ENCODE measurements around the gene C9orf50.
A peak's percentile ranks its signal among the peaks of the same experiment; 100 is the strongest.
"Not testable (repeated sequence)": the region's sequence is repeated elsewhere in the genome, so short reads cannot be mapped to it uniquely, and the experiment has no call there.

Gene C9orf50, protein sequence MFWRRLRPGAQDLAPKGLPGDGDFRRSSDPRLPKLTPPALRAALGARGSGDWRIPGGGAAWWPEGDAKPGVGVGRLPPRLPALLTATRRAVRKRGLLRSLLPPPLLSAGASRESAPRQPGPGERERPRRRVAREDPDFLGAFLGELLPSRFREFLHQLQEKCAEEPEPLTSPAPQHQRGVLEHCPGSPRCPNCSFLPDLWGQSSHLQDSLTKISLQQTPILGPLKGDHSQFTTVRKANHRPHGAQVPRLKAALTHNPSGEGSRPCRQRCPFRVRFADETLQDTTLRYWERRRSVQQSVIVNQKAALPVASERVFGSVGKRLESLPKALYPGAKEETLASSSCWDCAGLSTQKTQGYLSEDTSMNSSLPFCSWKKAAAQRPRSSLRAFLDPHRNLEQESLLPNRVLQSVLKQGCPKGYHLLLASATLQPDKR

DNA sequence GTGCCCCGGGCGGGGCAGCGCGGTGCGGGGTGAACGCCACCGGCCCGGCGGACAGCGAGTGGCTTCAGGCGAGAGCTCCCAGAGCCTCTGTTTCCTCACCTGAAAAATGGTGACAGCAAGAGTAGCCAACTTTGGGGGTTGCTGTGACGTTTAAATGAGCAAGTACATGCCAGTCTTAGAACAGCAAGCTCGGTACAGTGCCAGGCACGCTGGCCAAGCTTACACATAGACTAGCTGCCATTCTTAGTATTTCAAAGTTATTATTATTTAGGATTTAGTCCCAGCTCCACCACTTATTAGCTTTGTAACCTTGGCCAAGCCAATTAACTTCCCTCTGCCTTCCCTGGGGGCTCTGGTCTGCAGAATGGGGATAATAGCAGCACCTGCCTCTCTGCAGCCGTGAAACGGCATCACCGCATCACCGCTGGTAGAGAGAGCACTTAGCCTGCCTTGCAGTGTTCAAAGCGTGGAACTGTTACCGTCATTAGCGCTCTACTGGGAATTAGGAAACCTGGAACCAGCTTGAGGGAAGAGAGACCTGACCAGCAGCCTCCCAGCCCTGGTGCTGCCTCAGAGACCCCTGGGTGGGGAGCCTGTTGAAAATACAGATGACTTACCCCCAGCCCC lies at the start of gene C9orf50:
TSS of gene C9orf50 (minus strand) at position 433 of the 627 bp plus-strand sequence. CDS start 527 bp downstream, outside the sequence.
- peak; percentile 13 for DNase-seq

DNA sequence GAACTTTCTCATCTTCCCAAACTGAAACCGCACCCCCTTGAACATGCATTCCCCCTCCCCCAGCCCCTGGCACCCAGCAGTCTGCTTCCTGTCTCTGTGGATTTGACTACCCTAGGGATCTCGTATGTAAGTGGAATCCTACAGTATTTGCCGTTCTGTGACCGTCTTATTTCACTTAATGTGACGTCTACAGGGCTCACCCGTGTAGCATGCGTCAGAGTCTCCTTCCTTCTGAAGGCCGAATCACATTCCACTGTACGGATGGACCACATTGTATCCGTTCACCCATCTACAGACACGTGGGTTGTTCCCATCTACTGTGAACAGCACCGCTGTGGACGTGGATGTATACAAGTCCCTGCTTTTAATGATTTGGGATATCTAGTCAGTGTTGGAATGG lies 49.0 kb upstream of the C9orf50 start:
- no peak for DNase-seq

DNA sequence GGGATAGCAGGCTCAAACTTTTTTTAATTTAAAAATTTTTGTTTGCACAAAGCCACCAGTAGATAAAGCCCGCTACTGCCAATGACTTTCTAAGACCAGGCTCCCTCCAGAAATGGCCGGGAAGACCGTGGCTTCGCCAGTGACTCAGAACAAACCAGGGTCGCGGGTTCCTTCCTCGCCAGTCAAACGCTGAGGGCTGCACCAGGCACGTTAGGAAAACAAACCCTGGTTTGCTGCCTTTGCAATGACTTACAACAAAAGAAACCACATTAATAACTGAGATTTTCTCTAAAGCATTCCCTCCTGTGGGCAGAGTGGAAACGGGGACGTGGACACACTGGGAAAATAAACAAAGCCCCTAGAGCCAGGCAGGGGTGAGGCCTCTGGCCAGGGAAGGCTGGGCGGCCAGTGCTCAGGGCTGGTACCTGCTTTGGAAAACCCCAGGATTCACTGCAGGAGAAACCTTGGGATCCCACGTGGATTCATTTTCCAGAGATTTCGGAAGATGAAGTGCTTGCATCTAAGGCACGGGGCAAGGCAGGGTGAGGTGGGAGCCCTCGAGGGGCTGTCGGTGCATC lies 48.3 kb upstream of the C9orf50 start:
- no peak for DNase-seq

DNA sequence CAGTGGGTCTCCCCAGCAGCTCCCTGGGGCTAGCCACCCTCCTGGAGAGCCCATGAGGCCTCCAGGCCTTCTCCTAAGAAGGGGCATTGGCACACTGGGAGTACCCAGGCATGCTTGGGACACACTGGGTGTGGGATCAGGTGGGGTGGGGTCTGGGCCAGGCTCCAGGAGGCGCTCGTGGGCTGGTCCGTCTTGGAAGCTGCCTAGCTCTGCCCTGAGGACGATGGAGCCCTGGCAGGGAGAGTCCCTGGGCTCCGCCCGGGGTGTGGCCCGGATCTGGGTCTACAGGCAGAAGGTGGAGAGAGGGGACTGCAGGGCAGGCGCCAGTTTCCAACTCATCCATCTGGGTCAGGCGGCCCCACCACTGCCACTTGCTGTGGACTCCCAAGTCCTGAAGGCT lies 46.9 kb upstream of the C9orf50 start:
- DNase-seq, result no peak

DNA sequence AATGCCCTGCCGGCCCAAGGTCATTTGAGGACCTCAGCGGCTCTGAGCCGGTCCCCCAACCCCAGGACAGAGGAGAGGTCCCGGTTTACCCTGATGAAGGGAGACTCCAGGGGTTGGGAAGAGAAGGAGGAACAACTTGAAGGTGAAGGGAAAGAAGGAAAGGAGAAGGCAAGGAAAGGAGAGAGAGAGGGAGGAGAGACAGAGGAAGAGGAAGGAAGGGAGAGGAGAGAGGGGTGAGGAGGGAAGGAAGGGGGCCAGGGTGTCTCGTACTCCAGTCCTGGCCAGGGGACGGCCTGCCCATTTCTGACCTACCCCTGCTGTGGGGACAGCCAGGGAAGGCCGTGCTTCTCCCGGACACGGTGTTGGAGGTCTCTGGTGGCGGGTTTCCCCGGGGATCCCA lies 46.5 kb upstream of the C9orf50 start:
- no peak for DNase-seq

DNA sequence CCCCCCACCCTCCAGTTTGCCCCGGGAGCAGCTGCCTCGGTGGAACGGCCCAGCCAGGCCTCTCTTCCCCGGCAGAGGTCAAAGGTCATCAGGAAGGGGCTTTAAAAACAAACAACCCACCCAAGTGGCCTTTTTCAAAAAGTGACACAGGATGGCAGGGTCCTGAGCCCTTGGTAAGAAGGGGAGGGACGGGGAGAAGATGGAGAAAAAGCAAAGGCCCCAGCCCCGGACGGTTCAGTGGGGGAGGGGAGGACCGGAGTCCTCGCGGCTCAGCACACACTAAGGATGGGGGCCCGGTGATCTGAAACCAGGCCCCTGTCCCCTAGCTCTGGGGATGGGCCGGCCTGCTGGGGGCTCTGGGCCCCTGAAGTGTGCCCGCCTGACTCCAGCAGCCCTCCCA lies 45.7 kb upstream of the C9orf50 start:
- DNase-seq, result no peak

DNA sequence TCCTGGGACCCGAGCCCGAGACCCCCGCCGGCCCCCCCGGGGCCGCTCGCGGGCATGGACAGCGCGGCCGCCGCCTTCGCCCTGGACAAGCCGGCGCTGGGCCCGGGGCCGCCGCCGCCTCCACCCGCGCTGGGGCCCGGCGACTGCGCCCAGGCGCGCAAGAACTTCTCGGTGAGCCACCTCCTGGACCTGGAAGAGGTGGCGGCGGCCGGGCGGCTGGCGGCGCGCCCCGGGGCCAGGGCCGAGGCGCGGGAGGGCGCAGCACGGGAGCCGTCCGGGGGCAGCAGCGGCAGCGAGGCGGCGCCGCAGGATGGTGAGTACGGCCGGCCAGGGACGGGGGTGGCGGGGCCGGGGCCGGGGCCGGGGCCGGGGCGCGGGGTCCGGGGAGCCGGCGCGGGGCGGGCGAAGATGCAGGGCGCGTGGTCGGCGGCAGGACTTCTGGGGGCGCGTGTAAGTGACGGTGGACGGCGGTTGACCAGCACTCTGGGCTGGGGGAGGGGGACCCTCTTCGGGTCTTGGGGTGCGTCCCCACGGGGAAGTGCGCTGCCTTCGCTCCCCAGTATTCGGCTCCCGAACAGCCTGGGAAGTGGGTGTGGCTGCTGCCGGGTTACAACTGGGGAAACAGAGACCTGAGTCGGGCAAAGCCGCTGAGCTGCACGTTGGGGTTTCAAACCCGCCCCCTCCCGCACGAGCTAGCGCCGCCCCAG lies 45.1 kb upstream of the C9orf50 start:
- no peak for DNase-seq

DNA sequence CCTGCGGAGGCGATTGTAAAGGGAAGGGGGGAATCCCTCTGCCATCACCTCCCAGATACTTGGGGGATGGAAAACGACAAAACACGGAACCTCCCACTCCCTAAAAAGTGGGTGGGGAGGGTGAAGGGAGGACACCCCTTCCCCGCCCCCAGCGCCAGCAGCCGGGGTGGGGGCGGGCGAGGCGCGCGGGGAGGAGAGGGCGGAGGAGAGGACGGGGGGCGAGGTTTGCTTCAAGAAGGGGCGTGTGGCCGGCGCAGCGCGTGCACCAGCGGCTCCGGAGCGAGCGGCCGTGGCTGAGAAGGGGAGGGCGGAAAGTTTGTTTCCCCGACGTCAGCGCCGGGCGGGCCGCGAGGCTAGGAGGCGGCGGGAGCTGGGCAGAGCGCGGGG lies 44.5 kb upstream of the C9orf50 start, which contains the start of gene PRRX2:
TSS of gene PRRX2 (plus strand) at position 259 of the 387 bp plus-strand sequence. CDS start 221 bp downstream, outside the sequence.
- peak; percentile 15 for DNase-seq

DNA sequence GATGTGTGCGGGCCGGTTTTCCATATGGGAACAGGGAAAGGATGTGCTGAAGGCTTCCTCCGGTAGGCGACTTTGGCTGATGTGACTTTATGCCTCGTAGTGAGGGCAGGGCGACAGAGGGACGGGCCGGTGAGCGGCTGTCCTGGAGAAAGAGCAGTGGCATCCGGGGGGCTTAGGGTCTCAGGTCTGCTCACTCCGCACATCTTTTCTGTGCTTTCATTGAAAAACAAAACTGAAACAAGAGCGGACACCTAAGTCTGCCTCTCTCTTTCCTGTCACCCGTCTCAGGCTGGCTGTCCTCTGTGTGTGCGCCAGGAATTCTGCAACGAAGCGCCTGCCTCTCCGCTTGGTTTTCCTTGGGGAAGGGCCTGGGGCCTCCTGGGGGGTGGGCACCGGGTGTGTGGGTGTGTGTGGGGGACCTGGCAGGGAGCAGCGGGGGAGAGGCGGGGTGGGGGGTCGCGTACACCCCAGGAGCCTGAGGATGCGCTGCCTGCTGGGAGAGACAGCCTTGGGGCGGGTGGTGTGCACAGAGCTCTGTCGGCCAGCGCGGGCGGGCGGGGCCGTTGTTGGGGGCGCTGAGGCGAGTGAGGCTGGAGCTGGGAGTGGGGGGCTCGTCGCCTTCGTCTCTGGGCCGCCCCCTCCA lies 44.0 kb upstream of the C9orf50 start:
- no peak for DNase-seq

DNA sequence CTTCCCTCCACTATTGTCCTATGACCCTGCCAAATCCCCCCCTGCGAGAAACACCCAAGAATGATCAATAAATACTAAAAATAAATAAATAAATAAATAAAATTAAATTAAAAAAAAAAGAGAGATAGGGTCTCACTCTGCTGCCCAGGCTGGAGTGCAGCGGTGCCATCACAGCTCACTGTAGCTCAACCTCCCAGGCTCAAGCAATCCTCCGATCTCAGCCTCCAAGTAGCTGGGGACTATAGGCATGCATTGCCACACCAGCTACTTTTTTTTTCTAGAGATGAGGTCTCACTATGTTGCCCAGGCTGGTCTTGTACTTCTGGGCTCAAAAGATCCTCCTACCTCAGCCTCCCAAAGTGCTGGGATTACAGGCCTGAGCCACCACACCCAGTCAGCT lies 41.3 kb upstream of the C9orf50 start:
- DNase-seq, result not testable (repeated sequence)

DNA sequence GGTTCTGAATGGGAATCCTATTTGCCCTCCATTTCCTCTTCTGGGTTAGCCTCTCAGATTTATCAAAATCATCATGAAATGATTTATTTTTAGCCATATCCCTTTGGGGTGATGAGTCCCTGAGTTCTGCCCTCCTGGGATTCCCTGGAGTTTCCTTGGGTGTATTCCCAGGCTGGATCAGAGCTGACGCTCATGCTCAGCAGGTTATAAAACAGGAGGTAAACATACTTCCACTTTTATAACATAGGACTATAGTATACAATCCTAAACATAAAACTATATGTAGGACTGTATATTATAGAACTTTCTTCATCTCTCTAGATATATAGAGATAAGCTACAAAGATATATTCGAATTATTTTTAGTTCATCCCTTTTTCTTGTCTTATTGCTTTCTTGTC lies 40.1 kb upstream of the C9orf50 start:
- DNase-seq, result no peak

DNA sequence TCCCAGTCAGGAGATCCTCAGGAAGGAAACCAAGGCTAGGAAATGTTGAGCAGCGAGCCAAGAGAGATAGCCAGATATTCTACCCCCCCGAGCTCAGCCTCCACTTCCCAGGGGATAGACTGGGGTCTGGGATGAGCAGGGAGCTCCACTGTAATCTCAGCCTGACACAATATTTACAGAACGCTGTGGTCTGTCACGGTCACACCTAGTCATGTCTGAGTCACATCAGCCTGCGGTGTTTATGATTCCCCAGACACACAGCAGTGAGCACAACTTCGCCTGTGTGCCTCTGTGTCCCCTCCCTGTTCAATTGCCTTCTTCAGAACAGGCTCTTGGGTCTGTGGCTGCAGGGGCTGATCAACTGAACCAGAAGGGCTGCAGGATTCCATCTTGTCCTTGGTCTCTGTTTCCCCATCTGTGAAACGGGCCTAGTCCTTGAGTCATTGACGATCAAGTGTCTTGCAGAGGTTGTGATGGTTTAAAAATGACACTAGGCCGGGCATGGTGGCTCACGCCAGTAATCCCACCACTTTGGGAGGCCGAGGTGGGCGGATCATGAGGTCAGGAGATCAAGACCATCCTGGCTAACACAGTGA lies 36.0 kb upstream of the C9orf50 start:
- no peak for DNase-seq

DNA sequence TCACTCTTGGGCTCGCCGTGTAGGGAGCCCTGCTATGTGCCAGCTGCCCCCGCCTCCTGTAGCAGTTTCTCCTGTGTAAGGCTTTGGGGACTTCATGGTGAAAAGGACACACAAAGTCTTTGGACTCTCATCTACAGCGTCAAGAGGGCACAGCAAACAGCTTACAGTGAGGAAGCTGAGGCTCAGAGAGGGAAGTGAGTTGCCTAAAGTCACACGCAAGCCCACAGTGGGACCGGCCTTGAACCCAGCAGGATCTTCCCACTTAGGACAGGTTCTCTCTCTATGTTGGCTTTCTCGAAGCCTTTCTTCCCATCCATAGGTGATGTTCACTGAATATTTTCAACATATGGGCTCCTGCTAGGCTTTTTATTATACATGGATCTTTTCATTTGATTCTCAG lies 34.8 kb upstream of the C9orf50 start:
- no peak for DNase-seq

DNA sequence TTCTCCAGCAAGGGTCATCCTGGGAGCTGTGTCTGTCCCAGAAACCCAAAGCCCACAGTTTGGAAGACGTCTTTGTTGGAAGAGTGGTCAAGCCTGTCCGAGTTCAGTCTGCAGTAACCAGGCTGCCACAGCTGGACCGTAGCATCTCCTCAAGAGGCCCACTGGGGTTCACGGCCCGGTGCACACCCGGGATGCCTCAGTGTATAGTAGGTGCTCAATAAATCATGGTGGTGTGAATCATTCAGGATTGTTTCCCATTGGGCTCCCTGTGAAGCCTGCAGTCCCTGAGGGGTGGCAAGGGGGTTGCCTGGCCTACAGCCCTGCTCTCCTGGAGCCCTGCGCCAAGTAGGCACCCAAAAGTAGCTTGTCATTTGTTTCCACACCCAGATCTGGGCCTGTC lies 34.3 kb upstream of the C9orf50 start:
- no peak for DNase-seq

DNA sequence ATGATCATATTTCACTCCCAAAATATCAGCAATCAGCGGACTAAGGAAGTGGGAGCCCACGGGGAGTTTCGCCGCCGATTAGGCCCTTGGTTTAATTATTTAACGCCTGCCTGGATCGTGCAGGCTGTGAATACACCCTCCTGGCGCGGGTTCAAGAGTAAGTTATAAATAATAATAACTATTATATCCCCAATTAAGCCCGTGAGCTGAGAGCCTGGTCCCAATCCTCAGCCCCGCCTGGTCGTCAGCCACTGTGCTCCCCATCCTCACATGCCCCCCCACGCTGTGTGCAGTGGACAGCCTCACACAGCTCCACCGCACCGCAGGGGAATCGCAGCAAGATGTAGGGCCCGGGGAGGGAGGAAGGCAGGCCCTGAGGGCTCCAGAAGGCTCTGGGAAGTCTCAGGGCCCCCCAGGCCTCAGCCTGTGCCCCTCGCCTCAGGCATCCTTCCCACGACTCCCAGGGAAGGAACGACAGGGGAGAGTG lies 33.7 kb upstream of the C9orf50 start:
- no peak for DNase-seq

DNA sequence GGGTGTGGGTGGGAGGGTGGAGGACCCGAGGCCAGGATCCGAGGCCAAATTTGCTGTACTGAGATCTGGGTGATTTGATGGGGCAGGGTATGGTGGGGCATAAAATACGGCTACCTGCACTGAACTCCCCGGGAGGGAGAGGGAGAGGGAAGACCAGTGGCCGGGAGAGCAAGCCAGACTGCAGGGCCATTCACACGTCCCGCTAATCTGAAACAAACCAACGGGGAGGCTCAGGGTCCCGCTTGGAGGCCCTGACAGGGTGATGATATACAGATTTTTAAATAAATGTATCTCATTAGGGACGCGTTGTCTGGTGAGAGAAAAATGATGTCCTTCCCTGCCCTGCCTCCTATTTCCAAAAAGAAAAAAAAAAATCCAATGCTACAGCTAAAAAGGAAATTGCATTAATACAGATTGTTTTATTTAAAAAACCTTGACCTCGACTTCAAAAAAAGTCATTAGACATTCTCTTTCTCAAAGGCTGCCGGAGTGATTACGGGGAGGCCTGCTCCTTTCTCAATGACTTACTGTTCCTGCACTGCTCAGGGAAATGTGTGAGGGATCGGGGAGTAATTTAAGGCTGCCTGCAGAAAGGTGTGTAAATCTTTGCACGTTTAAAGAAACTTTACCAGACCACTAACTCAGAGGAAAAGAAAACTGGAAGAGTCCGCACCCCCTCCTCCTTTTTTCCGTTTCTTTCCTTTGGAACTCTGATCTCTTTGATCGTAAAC lies 33.1 kb upstream of the C9orf50 start:
- no peak for DNase-seq

DNA sequence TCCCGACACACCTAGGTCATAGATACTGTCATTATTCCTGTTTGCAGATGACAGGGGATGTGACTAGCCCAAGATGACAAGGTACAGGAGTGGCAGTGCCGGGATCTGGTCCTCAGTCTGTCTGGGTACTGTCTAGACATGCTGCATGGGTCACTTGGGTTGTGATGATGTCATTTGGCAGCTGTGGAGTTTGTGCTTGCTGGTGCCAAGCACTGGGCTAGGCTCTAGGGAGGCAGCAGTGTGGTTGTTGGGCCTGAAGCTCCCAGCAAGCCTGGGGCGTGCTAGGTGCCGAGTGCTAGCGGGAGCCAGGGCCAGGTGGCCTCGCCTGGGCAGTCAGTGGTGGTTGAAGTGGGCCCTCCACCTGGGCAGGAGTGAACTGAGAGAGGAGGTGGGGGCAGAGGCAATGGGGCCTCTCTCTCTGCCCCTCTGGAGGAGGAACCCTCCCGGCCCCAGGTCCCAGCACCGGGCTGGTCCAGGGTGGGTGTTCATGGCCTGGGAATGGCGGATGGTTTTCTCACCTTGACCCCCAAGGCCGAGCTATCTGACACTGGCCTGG lies 29.9 kb upstream of the C9orf50 start:
- DNase-seq, result no peak

DNA sequence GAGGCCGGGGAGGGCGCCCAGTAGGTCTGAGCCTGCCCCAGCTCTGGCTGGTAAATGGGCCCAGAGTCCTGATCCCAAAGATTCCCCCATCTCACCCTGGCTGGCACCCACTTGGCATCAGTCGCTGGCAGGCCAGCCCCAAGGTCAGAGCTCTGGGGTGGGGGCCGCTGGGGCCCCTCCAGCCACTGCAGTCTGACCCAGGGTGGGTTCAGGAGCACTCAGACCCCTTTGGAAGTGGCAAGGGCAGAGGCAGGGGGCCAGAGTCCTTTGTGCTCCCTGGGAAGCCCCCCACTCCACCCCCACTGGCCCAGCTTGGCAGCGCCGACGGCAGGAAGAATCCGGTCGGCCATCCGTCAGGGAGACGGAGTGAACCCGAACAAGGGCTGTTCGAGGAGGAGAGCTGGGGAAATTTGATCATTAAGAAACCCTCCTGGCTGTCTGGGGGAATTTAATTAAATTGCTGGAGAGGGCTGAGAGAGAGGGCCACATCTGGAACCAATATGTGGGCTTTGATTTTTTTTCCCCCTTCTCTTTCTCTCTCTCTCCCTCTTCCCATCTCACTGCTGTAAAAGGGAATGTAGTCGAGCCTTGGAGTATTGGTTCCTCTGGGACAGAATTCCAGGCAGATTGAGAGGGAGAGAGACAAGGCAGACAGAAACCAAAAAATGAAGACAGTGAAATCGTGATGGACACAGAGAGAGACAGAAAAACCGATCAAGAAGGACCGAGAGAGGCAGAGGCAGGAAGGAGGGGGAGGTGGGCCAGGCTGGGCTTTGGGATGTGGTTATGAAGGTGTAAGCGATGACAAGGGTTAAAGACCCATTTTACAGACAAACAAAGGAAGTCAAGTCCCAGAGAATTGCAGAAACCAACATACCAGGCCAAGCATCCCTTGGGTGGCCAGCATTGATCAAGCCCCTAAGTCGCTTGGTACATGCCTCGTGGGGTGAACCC lies 29.1 kb upstream of the C9orf50 start:
- DNase-seq, result no peak

DNA sequence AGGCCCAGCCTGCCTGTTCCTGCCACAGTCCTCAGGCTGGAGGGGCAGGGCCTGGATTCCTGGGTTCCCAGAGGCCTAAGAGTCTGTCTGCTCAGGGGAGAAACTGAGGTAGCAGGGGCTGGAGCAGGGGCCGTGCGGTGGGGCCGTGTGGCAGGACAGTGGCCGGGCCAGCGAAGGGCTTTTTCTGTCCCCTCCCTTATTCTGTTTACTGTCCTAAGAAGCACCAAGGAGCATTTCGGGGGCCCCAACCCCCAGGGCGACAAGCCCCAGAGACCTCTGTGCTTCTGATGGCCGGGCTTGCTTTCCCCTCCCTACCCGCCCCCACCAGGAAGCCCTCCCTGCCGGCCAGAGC lies 27.8 kb upstream of the C9orf50 start:
- DNase-seq, result no peak

DNA sequence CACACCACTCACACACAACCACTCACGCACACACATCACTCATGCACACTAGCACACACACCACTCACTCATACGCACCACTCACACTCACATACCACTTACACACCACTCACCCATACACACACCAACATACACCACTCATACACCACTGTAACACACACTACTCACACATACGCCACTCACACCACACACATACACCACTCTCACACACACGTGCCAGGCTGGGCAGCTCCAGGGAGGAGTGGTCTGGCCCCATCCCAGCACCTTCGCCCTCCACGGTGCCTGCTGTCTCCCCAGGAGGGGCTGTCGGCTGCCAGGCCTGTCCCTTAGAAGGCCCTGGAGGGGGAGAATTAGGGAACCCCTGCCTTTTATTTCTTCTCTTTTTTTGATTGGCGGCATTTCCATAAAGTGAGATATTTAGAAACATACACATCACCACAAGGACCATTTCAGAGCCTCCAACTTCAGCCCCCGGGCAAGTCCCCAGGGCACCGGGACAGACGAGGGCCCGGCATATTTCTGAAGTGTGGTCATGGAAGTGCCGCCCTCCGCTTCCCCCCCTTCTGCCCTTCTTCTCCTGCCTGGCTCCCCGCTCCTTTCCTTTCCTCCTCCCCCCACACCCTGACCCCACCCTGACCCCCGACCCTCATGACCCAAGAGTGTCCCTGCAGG lies 27.3 kb upstream of the C9orf50 start:
- DNase-seq, result no peak

Measured in NCI-H2227 treated with DMSO at 0.1 percent for 48 hours (cell line).